ENCODE measurements around the gene KIF21A.

KIF21A gene

DNA sequence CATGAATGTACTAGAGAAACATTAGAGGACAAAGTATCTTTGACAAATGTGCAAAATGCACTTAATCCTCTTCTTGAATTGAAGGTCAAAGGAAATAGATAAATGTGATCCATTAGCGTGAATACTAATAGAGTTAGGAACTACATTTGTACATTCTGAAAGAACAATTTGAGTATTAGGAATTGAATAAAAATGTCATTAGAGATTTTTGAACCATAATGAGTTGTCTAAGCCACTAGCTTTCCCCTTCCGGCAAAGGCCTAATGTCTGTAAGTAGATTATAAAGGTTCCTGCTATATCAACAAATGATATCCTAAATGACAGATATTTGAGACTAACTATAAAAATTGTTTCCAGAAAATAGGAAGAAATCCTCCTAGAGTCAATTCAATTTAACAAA lies 59.8 kb downstream of the KIF21A start:
- DNase-seq: no peak

DNA sequence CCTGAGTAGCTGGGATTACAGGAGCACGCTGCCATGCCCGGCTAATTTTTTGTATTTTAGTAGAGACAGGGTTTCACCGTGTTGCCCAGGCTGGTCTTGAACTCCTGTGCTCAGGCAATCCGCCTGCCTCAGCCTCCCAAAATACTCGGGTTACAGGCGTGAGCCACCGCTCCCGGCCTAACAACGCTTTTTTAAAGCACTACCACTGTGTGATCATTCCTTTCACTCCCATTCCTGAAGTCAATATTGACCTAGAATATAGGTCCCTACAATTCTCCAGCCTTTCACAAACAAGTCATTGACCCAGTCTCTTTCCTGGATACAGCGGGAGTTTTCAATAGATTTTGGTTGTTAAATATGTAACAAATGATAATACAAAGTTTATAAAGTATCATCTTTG lies 62.8 kb downstream of the KIF21A start:
- no peak for DNase-seq

DNA sequence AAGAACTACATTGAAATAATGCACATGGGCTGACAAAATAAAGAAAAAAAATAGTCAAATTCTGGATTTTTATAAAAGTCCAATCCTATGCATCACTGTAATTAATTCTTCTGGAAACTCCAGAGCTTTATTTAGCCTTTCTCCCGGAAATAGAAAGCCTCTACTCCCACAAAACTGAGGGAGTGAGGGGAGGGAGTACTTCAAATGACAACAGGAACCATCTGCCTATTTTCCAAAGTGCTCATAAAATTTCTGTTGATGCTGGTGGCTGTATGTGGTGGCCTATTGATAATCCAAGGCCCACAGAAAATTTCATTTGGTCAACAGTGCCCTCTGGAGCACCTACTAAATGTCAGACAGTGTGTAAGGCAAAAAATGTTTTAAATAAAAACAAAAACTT lies 64.6 kb downstream of the KIF21A start:
- no peak for DNase-seq

DNA sequence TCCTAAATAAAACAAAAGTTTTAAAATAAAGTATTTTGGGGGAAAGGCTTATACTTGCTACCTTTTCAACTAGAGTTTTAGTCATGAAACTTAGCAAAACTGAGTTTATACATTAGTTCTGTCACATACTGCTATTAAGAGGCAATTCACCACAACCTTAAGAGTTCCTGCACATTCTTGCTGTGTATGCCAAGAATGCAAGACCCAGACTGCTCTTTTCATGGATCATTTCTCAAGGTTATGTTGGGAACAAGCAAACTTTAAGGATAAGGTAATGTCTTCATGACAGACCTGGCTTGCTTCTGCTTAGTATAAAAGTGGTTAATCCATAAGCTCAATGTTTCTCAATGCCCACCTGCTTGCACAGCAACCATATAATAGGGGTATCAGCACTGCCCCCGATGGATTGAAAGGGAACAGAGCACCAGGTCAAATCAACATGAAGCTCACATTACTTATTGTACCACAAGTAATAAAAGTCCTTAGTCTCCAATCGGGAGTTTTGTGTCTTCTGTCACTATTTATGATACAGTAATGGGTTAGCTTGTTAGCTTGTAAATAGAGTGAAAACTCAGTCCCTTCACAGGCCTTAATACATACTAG lies 67.6 kb downstream of the KIF21A start:
- DNase-seq: peak in 1 of 2 donors; percentile 20

DNA sequence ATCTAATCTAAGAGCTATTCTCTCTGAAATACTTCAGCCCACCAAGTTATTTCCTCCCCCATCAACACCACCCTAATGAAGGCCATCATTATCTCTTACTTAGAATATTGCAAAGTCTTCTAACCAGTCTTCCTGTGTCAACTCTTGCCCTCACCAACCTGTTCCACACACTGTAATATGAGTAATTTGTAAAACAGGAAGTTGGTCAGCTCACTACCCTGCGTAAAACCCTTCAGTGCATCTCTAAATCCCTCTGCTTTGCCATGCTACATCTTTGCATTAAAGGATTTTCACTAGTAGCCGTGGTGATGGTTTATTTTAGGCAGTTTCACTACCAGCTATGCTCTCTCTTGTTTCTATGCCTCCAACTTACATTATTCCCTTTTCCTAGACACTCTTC lies 70.0 kb downstream of the KIF21A start:
- peak; percentile 11 to 52 for DNase-seq

DNA sequence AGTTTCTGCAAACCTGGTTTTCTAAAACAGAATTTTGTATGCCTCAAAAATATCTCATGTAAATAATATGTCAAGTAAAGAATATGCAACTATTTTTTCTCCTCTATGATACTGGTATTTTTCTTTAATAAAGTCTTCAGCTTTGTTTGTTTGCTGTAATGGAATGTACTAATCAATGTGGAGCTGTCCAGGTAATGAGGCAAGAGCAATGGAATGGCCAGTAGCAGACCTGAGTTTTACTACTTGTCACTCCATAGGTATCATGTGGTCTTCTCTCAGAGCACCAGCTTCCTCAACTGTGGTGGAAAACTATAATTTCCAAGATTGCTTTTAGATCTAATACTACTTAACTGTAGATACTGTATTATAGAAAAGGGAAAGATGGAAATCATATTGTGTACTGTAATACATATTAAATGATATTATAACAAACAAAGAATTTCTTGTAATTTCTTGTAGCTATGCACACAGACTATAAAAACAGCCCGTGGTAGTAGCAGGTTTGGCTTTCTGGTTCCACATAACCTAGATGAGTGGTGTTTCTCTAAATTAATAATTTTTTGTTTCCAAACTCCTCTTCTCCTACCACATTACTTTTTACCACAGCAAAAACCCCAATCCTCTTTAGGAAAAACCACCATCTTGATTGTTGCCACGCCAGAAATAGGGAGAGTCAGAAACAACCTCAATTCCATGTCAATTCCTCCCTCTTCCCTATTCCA lies 70.6 kb downstream of the KIF21A start:
- no peak for DNase-seq

DNA sequence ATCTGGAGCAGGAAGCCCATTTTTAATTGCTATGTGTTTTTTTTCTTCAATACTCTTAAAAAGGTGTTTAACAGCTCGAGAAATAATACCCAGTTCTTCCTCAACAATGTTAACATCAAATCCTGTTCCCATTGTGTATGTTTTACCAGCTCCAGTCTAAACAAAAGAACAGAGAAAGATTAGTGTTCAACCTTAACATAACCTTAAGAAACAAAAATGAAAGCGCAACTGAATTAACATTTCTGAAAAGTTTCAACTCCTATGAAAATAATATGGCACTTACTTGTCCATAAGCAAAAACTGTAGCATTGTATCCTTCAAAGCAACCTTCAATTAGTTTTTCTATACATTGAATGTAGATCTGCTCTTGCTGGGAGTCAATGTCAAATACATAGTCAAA lies 73.2 kb downstream of the KIF21A start:
- no peak for DNase-seq

DNA sequence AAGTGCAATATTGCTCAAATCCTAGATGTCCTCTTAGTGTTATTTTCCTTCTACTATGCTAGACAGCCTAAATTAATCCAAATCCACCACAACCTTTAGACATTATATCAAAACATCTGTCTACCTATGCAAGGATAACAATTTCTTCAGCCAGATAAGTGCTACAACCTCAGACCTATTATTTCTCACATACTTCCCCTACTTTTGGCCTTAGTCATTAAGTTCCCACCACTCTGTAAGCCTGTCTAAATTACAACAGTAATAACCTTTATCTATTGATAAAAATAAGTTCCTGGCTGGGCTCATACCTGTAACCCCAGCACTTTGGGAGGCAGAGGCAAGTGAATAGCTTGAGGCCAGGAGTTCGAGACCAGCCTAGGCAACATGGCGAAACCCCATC lies 74.0 kb downstream of the KIF21A start:
- DNase-seq: no peak

DNA sequence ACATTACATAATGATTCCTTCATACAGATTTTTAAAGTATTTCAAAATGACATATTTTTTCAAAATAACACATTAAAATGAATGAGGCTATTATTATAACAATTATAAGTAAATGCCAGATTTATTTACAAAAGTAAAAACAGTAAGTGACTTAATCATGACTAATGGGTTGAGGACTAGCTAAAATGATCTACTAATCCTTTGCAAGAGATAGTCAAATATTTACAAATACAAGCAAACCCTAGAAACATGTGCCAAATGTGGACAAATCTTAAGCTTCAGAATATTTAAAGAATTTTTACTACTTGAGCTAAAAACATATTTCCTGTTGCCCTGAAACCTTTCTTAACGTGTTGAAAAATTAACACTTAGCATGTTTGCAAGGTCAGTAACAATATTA lies 74.8 kb downstream of the KIF21A start:
- DNase-seq: no peak

DNA sequence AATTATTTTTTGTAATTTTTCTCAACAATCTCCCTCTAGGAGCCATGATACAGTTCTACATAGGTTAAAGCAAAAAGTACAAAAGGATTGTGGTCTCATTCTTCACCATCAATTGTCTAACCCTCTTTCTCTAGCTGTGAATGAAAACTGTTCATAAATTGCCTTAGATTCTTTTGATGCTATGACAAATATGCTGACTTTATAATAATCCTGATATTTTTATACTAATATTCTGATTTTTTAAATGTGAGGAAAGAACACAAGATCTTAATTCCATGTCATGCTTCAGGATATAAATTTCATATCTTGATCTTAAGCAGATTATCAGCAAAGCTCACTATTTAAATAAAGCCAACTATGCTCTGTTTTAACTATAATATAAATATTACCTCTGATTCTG lies 75.4 kb downstream of the KIF21A start:
- no peak for DNase-seq

DNA sequence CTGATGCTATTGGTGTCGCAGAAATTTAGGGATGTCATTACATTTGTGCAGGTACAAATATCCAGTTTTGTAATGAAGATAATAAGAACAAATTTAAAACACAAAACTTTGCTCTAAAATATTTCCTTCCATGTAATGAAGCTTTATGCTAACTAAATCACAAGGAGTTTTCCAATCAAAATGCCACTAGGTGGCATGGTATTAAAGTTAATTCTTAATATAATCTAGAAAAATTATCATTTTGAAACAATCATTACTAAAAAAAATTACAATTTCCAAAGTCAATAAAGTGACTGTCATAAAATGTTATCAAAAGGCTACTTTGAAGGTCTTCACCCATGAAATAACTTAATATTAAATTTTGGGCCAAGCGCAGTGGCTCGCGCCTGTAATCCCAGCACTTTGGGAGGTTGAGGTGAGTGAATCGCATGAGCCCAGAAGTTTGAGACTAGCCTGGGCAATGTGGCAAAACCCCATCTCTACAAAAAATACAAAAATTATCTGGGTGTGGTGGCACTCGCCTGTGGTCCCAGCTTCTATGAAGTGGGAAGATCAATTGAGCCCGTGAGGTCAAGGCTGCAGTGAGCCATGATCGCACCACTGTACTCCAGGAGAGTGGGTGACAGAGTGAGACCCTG lies 77.4 kb downstream of the KIF21A start:
- no peak for DNase-seq

DNA sequence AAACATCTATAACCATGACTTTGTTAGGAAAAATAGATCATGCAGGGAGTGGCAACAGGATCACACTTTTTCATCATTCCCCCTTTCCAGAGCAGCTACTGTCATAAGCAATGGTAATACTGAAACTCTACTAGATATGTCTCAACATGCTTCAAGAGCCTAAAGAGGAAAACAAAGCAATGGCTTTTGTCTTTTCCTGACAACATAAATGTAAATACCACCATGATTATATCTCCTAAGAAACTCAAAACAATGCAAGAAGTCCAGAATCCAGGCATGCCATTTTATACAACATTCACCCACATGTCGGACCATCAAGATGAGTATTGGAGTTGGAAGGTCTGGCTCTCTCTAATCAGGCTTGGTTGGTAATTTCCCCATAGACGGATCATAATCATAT lies 78.7 kb downstream of the KIF21A start:
- no peak for DNase-seq

DNA sequence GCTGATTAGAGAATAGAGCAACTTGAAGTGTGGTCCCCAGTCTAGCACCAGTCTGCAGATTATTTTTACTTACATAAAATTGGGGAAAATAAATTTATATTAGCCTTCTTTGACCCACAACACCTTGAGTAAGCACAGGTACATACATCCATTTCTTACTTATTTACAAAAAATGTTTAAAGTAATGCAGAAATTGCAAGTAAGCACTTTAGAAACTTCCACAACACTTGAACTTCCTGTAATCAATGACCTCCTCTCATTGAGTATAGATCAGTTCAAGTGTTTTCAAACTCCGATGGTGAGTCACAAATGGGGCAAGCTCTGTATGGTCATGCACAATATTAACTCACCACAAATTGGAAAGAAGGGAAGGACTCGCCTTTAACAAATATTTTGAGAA lies 83.3 kb downstream of the KIF21A start:
- DNase-seq: no peak

DNA sequence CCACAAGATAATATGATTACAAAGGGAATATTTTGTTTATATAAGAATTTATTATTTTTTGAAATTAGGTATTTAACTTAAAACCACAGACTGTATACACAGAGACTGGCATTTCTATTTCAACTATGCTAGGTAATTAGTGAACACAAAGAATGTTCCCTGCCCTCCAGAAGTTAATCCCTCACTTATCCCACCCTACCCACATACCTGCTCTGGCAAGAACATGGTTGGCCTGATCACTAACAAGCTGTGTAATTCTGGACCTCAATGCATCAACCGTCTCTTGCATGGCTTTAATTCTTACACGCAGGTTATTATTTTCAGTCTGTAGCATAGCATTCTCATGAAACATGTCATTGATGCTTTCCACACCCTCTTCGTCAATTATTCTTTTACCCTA lies 85.9 kb downstream of the KIF21A start:
- no peak for DNase-seq

DNA sequence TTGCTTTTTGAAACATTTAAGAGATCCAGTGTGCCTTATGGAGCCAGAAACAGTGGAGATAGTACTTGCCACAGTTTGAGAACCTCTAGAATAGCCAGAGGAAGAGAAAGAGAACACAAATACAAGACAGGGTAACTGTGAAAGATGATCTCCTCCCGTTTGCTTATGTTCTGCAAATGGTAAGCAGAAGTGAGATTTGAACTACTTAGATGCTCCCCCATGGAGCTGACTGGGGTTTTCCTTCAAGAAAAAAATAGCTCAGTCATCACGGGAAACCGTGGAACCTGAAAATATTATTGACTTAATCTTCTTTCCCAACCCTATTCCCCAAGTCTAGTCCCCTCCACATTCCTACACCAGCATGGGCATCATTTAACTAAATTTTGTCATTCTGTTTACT lies 87.1 kb downstream of the KIF21A start:
- no peak for DNase-seq

DNA sequence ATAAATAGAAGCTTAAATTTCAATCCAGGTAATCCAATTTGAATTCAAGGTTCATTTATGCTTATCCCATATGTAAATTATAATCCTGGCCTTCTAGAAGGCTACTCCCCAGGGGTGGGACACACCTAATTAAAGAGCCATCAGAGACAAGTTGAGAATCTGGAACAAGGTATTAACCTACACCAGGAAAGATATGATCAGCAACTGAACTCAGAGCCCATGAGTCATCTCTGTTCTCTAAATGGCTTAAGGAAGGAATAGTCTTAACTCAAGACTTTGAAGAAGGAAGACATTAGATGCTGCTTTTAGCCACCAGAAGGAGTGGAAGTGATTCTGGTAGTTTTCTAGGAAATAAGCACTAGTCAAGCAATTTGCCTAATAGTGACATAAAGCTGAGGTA lies 88.0 kb downstream of the KIF21A start:
- DNase-seq: no peak

DNA sequence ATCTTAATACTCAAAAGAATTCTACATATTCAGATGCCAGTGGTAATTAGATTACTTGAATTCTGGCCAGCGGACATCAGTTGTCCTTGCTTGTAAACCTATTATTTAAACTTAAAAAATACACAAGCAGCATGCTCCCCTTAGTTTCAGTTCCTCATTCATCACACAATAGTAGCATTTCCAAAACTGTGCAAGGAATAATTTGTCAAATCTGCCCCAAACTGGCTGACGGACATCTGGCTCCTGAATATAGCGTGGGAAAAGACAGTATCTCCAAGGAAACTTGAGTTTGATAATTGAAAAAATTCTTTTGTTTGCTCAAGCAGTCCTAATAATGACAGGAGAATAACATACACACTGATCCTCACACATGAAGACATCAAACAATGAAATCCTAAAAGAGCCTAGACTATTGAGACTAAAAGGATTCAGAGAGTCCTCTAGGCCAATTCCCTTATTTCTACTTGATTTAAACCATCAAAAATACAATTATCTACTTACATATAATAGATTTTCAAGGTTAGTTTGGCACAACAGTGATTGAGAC lies 90.4 kb downstream of the KIF21A start:
- no peak for DNase-seq

DNA sequence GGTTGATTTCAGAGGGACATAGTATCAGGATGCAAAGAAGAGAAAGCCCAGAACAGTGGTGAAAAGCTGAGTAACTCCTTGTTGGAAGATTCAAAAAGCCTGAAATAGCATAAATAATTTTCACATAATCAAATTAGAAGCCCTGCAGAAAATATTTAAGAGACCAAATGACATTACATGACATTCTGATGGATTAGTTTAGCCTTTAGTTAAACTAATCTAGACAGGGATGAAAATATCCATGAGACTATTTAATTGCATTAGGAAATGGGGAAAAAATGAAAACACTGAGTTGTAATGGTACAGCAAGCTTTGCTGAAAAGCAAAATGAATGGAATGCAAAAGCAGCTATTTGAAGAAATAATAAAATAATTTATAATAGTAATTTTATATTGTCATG lies 91.8 kb downstream of the KIF21A start:
- no peak for DNase-seq

DNA sequence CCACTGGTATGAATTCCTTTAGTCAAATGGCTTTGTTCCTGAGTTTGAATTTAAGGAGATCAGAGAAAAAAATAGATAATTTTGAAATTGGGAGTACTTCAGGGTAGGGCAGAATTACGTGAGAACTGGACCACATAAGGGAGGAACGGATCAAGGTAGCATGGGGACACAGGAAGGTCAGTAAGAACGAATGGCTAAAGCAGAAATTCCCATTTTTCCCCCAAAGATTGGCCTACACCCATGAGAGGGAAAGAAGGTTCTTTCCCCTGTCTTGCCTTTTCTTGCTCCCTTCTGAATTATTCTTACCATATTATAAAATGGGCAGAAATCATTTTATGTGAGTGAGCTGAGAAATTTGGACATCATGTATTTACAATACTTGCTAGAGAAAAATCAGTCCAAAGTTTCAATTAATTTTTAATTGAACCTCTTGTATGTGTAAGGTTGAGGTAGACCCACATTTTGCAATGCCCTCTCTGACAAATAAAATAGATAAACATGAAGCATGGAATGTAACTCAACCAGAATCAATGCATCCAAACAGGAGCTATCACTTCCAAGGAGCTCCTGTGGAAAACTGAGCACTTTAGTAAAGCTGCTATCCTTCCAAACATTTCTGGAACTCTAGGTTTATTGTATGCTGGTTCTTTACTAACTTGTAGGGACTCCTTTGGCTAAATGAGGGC lies 93.8 kb downstream of the KIF21A start:
- DNase-seq: no peak

DNA sequence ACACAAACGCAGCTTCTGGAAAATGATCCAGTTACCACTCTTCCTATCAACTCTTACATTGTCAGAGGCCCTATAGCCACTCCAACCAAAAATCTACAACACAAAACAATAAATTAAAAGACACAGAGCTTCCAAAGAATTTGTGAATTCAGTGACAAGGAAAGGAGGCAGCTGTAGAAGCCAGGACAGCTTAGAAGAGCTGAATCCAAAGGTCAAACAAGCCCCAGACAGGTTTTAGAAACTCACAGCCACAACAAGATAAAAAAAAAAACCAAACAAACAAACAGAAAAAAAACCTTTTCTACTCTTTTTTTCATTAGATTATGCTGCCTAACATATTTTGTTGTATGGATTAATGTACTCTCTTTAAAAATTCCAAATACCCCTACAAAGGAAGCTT lies 94.4 kb downstream of the KIF21A start:
- DNase-seq: no peak

DNA sequence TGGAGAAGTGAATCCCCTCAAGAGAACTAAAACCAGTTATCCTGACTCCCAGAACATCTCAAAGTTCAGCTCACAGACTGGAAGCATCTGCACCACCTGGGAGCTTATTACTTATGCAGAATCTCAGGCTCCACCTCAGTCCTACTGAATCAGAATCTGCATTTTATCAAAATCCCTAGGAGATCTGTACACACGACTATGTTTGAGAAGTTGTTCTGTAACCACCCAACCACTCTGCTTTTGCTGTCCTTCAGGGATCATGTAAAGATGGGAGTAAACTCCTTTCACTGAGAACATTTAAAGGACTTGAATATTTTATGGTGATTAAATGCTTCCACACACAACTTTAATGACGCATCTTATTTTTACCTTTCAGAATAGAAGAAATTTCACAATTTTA lies 98.0 kb downstream of the KIF21A start:
- no peak for DNase-seq

DNA sequence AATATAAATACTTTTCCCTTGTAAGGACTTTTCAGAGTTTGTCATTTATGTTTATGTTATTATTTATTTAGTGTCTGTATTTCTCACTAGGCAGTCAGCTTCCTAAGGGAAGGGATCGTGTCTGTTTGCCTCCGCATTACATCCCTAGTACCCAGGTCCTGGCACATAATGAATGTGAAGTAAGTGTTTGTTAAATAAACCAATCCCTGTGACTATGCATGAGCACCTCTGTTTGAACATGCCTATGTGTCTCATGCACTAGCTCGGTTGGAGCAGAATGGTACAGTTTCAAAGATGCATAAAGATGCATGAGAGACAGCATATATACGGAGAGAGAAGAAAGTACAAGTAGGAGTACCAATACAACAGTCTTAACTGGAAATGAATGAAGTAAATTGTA lies 99.3 kb downstream of the KIF21A start:
- no peak for DNase-seq

DNA sequence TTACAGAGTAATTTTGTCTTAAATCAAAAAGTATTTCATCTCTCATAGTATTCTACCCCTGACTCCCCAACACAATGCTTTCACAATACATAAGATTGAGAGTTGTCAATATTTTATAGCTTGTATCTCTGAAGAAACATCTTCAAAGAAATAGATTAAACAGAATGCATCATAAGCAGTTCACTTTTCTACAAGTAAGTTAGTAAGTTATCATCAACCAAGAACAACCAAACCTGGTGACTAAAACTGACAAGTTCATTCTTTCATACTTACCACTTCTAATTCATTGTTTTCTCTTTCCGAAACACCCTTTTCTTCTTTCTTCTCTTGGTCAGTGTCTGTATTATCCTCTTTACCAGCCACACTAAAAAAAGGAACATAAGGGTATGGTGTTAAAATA lies 101.2 kb downstream of the KIF21A start:
- no peak for DNase-seq

DNA sequence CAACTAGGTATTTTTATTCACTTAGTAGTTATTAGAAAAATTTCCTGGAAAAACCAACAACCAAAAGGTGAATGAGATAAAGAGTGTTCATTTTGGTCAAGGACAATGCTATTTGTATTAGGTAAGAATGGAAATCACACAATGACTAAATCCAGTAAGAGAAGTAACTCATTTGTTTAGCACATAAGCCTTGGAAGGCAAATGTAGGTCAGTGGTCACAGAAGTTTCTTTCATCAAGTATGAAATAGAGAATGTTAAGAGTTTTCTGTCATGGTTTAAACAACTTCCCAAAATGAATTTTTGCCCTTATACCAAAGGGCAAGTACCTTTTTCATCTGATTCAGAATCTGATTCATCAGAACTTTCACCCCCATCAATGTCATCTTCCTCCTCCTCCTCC lies 101.7 kb downstream of the KIF21A start:
- no peak for DNase-seq

Data from CD4-positive, alpha-beta T cell treated with Interleukin-4 for 1 hour (primary cell).